K562 (cell line): ENCODE data around the gene IRF9. TPM values are rescaled to one million over a fixed set of nuclear protein-coding genes. Genes with fewer than 3 reads are reported as not detected.

Experiments
- CAMTA2 ChIP-seq: fragments of 250-450 bp; sonication (Bioruptor Pico); conservative IDR thresholded peaks from 2 replicates; pipeline ENCODE4 v1.5.1; 2022
- ELF4 ChIP-seq: fragments of 450-650 bp; formaldehyde crosslinking; IDR thresholded peaks from 2 replicates; pipeline ENCODE4 v1.4.0; 2022; ENCODE audit warnings: missing genetic modification characterization
- EP300 ChIP-seq: IDR thresholded peaks from 2 replicates; pipeline ENCODE4 v1.6.1; 2012; ENCODE audit warnings: low read length, improper control_type of control experiment
- GABPA ChIP-seq: fragments of 200-800 bp; sonication (Bioruptor generic); conservative IDR thresholded peaks from 2 replicates; pipeline ENCODE4 v1.6.1; 2016; ENCODE audit warnings: low read depth, missing genetic modification characterization, missing compliant biosample characterization
- HMGN3 ChIP-seq: IDR thresholded peaks from 2 replicates; pipeline ENCODE4 v1.6.1; 2011; ENCODE audit warnings: borderline replicate concordance, low read depth, mild to moderate bottlenecking, mixed read lengths, low read length; ENCODE audit not compliant: insufficient read length; ENCODE audit errors: extremely low read depth
- HOXB6 ChIP-seq: fragments of 250-450 bp; sonication (Bioruptor Pico); IDR thresholded peaks from 2 replicates; pipeline ENCODE4 v1.5.1; 2022; ENCODE audit warnings: mild to moderate bottlenecking, borderline replicate concordance
- JUND ChIP-seq, 2 experiments: IDR thresholded peaks; 2 replicates in 1 of 2; 3 replicates in 1 of 2; pipeline ENCODE4 v1.6.1; 2011; ENCODE audit warnings: borderline replicate concordance in 2 of 2, low read depth in 2 of 2, low read length in 2 of 2, improper control_type of control experiment in 1 of 2, missing biosample characterization in 1 of 2, missing genetic modification characterization in 1 of 2, missing genetic modification reagents in 1 of 2
- MAFK ChIP-seq: IDR thresholded peaks from 2 replicates; pipeline ENCODE4 v1.6.1; 2011; ENCODE audit warnings: low read length, improper control_type of control experiment
- NKRF ChIP-seq: fragments of 450-650 bp; IDR thresholded peaks from 2 replicates; pipeline ENCODE4 v1.6.1; 2016; ENCODE audit warnings: borderline replicate concordance
- PML ChIP-seq: IDR thresholded peaks from 2 replicates; pipeline ENCODE4 v1.6.1; 2012; ENCODE audit warnings: low read length, inconsistent platforms
- POLR2AphosphoS2 ChIP-seq: IDR thresholded peaks from 2 replicates; pipeline ENCODE4 v1.6.1; 2012; ENCODE audit warnings: low read length, improper control_type of control experiment
- RCOR1 ChIP-seq, 2 experiments: IDR thresholded peaks; 2 replicates each; pipeline ENCODE4 v1.6.1; 2012; ENCODE audit warnings: low read depth in 2 of 2, low read length in 2 of 2, borderline replicate concordance in 1 of 2, improper control_type of control experiment in 1 of 2
- RFX5 ChIP-seq: IDR thresholded peaks from 2 replicates; pipeline ENCODE4 v1.6.1; 2011; ENCODE audit warnings: low read depth, mild to moderate bottlenecking, improper control_type of control experiment, low read length
- SIN3A ChIP-seq, 2 experiments: fragments of 150-350 bp in 1 of 2; IDR thresholded peaks; 2 replicates each; pipeline ENCODE4 v1.6.1; 2011 to 2016; ENCODE audit warnings: borderline replicate concordance in 2 of 2, low read depth in 2 of 2, low read length in 2 of 2, mild to moderate bottlenecking in 2 of 2, moderate library complexity in 2 of 2; ENCODE audit not compliant: control insufficient read depth in 1 of 2
- SIN3B ChIP-seq: fragments of 450-650 bp; IDR thresholded peaks from 2 replicates; pipeline ENCODE4 v1.6.1; 2017; ENCODE audit warnings: low read depth, mild to moderate bottlenecking, moderate library complexity
- SUPT5H ChIP-seq: fragments of 450-650 bp; IDR thresholded peaks from 2 replicates; pipeline ENCODE4 v1.6.1; 2016
- TEAD4 ChIP-seq, 2 experiments: sonication (generic) in 1 of 2; formaldehyde crosslinking in 1 of 2; IDR thresholded peaks; 2 replicates each; pipeline versions ENCODE4 v1.6.1 to v1.8.0; 2012 to 2022; ENCODE audit warnings: borderline replicate concordance in 1 of 2, inconsistent platforms in 1 of 2, low read length in 1 of 2, mild to moderate bottlenecking in 1 of 2, missing genetic modification reagents in 1 of 2
- TFAM ChIP-seq: fragments of 250-450 bp; sonication (Bioruptor Pico); conservative IDR thresholded peaks from 2 replicates; pipeline ENCODE4 v1.5.0; 2021; ENCODE audit warnings: mild to moderate bottlenecking, moderate library complexity
- THAP12 ChIP-seq: fragments of 250-450 bp; sonication (Bioruptor Pico); IDR thresholded peaks from 2 replicates; pipeline ENCODE4 v1.9.0; 2021; ENCODE audit warnings: mild to moderate bottlenecking, inconsistent platforms
- ZBTB43 ChIP-seq: sonication (generic); formaldehyde crosslinking; IDR thresholded peaks from 2 replicates; pipeline ENCODE4 v1.8.0; 2023; ENCODE audit warnings: mild to moderate bottlenecking, missing genetic modification reagents
- polyA plus RNA-seq, 8 experiments: library from polyadenylated mRNA; depleted of rRNA in 4 of 8; stranded (reverse) in 5 of 8; unstranded in 3 of 8; fragments of >200 nt; fragmentation: Nextera tagmentation in 2 of 8; fragmentation: Illumina TruSeq in 1 of 8; extraction: Ambion mirVana in 2 of 8; extraction: Trizol in 1 of 8; gene quantifications; 2 replicates each; pipeline versions ENCODE4 v1.2.1 to v1.2.3, GENCODE V29; 2011 to 2014; ENCODE audit warnings: inconsistent platforms in 1 of 8, missing spikeins in 1 of 8
- total RNA-seq, 7 experiments: library from RNA; depleted of rRNA in 6 of 7; stranded (reverse); fragments of >200 nt in 6 of 7; fragmentation: Illumina TruSeq in 2 of 7; extraction: Trizol in 2 of 7; gene quantifications; 2 replicates each; pipeline versions ENCODE4 v1.2.1 to v1.2.3, GENCODE V29; 2011 to 2021; ENCODE audit warnings: low replicate concordance in 1 of 7

IRF9 gene
- total and polyA plus RNA-seq, 9 of the 15 experiments (the other 6 are each of a cell fraction or from before 2014, with no cell fraction given): 0.79 to 14.8 (median 6.1) TPM

- TF ChIP-seq THAP12 (CRISPR knock-in tag): peak; percentile 59; the same call in 1 of the 2 replicates
- TF ChIP-seq SIN3A (IDR thresholded peaks at IDR 0.05; ENCODE audit: borderline replicate concordance in 2 of 2, control insufficient read depth in 1 of 2, low read depth in 2 of 2, low read length in 2 of 2): peak in 1 of 2 experiments; percentile 69; a peak in 1 of 4 replicates
- no peak for TF ChIP-seq RFX5
- peak; percentile 92 for TF ChIP-seq POLR2AphosphoS2
- peak; percentile 38; the same call in 1 of the 2 replicates for TF ChIP-seq EP300
- TF ChIP-seq PML: peak; percentile 71
- peak; percentile 85 for TF ChIP-seq JUND (IDR thresholded peaks at IDR 0.05; ENCODE audit: borderline replicate concordance, low read depth, low read length)
- TF ChIP-seq JUND (tag; IDR thresholded peaks at IDR 0.05; ENCODE audit: borderline replicate concordance, low read depth, low read length): peak; percentile 27; the same call in 1 of the 3 replicates
- TF ChIP-seq MAFK: no peak
- 0 out of 2 replicates have a peak, but pooled peaks have one; percentile 42 for TF ChIP-seq GABPA (tag)
- TF ChIP-seq RCOR1 (IDR thresholded peaks at IDR 0.05; ENCODE audit: borderline replicate concordance in 1 of 2, low read depth in 2 of 2, low read length in 2 of 2): peak in 1 of 2 experiments; percentile 73; a peak in 2 of 4 replicates
- 0 out of 2 replicates have a peak, but pooled peaks have one; percentile 43 for TF ChIP-seq SIN3B
- no peak for TF ChIP-seq HOXB6 (CRISPR knock-in tag)
- TF ChIP-seq TFAM (CRISPR knock-in tag): no peak
- no peak for TF ChIP-seq ZBTB43 (CRISPR knock-in tag)
- TF ChIP-seq CAMTA2 (CRISPR knock-in tag): 0 out of 2 replicates have a peak, but pooled peaks have one; percentile 12
- TF ChIP-seq SUPT5H: peak; percentile 81
- TF ChIP-seq NKRF: peak; percentile 46; the same call in 1 of the 2 replicates
- no peak for TF ChIP-seq ELF4 (CRISPR knock-in tag)
- TF ChIP-seq TEAD4 (IDR thresholded peaks at IDR 0.05; ENCODE audit: low read length): 0 out of 2 replicates have a peak, but pooled peaks have one; percentile 19
- TF ChIP-seq TEAD4 (CRISPR knock-in tag; IDR thresholded peaks at IDR 0.05; ENCODE audit: borderline replicate concordance): no peak
- TF ChIP-seq HMGN3: peak; percentile 74
These were observed 54.7 kb downstream of the IRF9 start, which contains the start of gene MDP1 (continued) for GRCh38 chr14:24215495-24216344.
